ENCODE measurements around the gene DEDD. TPM values are rescaled to one million over a fixed set of nuclear protein-coding genes. Genes with fewer than 3 reads are reported as not detected.

Gene DEDD
- total RNA-seq, 2 experiments from 2014 or later: 38.2 to 40.0 TPM

GRCh38 chr1:161098210-161099068, 34.0 kb downstream of the DEDD start, which contains the start of gene KLHDC9:
KLHDC9 (plus strand) TSS chr1:161098361; CDS start chr1:161098536, 175 bp downstream.
- ChIA-PET POLR2A (interaction anchor here (0.6 to 9.5 kb wide), 16 partner anchors 11 to 254 kb away, joined by 3 to 142 read pairs (median 4); partner anchors contain the start of genes ARHGAP30, F11R, NIT1 and PFDN2), CTCF (interaction anchor here (0.6 to 7.5 kb wide), 28 partner anchors 10 to 429 kb away, joined by 3 to 128 read pairs (median 6); partner anchors contain the start of genes ARHGAP30, DEDD, F11R and ITLN2)
- Mint-ChIP-seq H3K36me3 (ENCODE audit: low read depth) (peaks cover 29% of the 10 kb centered on the region), H3K4me3 (peak within 1 kb of the TSS; percentile 85), H3K27ac (peak within 1 kb of the TSS; percentile 69), H3K4me1 (peaks cover 23% of the 10 kb centered on the region), H3K27me3 (peaks cover 6% of the 10 kb centered on the region), H3K9me3 (no peaks in the 10 kb centered on the region)
- peak; percentile 81 for DNase-seq

DNA sequence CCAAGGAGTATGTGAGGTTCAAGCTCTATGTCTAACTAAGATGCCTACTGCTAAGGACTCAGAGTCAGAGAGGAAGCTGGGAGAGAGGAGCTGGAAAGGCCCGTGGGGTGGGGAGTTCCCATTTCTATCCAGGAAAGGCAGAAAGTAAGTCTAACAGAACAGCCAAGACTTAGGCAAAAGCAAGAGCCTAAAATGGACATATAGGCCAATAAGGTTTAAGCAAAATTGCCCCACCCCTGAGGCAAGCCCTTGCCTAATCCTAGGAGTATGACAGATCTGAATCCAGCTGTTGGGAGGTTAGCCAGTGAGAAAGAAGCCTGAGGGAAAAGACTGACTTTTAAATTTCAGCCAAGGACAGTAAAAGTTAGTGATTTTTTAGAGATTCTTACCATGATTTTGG, 35.9 kb downstream of the DEDD start:
- Mint-ChIP-seq H3K9me3 (no peaks in the 10 kb centered on the region), H3K36me3 (ENCODE audit: low read depth) (peaks cover 24% of the 10 kb centered on the region), H3K4me3 (no peak overlapping the region), H3K4me1 (peaks cover 39% of the 10 kb centered on the region), H3K27ac (no peak overlapping the region), H3K27me3 (peaks cover 6% of the 10 kb centered on the region)
- ChIA-PET CTCF (interaction anchor here (0.6 to 7.5 kb wide), 18 partner anchors 8 to 262 kb away, joined by 3 to 128 read pairs (median 8); partner anchors contain the start of genes ARHGAP30, DEDD, NECTIN4 and NIT1), POLR2A (interaction anchor here (0.9 to 9.5 kb wide), 6 partner anchors 27 to 80 kb away, joined by 3 to 142 read pairs (median 8); partner anchors contain the start of genes ARHGAP30, B4GALT3, F11R and TSTD1)
- DNase-seq: no peak

- POLR2A ChIA-PET: interaction anchor here (7.2 to 9.5 kb wide), 2 partner anchors 27 to 50 kb away, joined by 78 to 142 read pairs; partner anchors contain the start of genes ARHGAP30 and USF1
- H3K4me3 Mint-ChIP-seq: no peak overlapping the region
- H3K27me3 Mint-ChIP-seq: peaks cover 6% of the 10 kb centered on the region
- no peak for DNase-seq
- no peak overlapping the region for H3K27ac Mint-ChIP-seq
- peaks cover 40% of the 10 kb centered on the region for H3K4me1 Mint-ChIP-seq
- CTCF ChIA-PET: interaction anchor here (1.2 to 7.5 kb wide), 10 partner anchors 11 to 102 kb away, joined by 3 to 128 read pairs (median 17); partner anchors contain the start of genes ARHGAP30, DEDD, TSTD1 and USF1
- H3K36me3 Mint-ChIP-seq (ENCODE audit: low read depth): peaks cover 21% of the 10 kb centered on the region
- no peaks in the 10 kb centered on the region for H3K9me3 Mint-ChIP-seq
Measured at GRCh38 chr1:161096015-161096414, 36.5 kb downstream of the DEDD start.

- H3K4me3 Mint-ChIP-seq: no peak overlapping the region
- H3K27ac Mint-ChIP-seq: no peak overlapping the region
- peaks cover 19% of the 10 kb centered on the region for H3K36me3 Mint-ChIP-seq (ENCODE audit: low read depth)
- CTCF ChIA-PET: interaction anchor here (0.7 to 7.5 kb wide), 5 partner anchors 23 to 98 kb away, joined by 4 to 128 read pairs (median 34); partner anchors contain the start of genes ARHGAP30, NIT1, PFDN2 and TSTD1
- H3K9me3 Mint-ChIP-seq: no peaks in the 10 kb centered on the region
- peaks cover 46% of the 10 kb centered on the region for H3K4me1 Mint-ChIP-seq
- POLR2A ChIA-PET: interaction anchor here (1.1 to 9.5 kb wide), 3 partner anchors 9 to 49 kb away, joined by 3 to 142 read pairs (median 78); partner anchors contain the start of genes ARHGAP30 and USF1
- no peak for DNase-seq
- H3K27me3 Mint-ChIP-seq: peaks cover 6% of the 10 kb centered on the region
Measured at GRCh38 chr1:161095230-161095629, 37.2 kb downstream of the DEDD start.

GRCh38 chr1:161094481-161094880, 38.0 kb downstream of the DEDD start:
- Mint-ChIP-seq H3K36me3 (ENCODE audit: low read depth) (peaks cover 13% of the 10 kb centered on the region), H3K9me3 (no peaks in the 10 kb centered on the region), H3K4me3 (no peak overlapping the region), H3K27ac (no peak overlapping the region), H3K4me1 (peaks cover 46% of the 10 kb centered on the region), H3K27me3 (peaks cover 6% of the 10 kb centered on the region)
- no peak for DNase-seq
- ChIA-PET POLR2A (interaction anchor here (0.6 to 9.5 kb wide), 4 partner anchors 9 to 55 kb away, joined by 3 to 142 read pairs (median 40); partner anchors contain the start of genes ARHGAP30 and USF1), CTCF (interaction anchor here (0.7 to 7.5 kb wide), 5 partner anchors 16 to 97 kb away, joined by 3 to 128 read pairs (median 30); partner anchors contain the start of genes ARHGAP30, NIT1, PFDN2 and USF1)

- H3K27me3 Mint-ChIP-seq: peaks cover 6% of the 10 kb centered on the region
- H3K27ac Mint-ChIP-seq: no peak overlapping the region
- ChIA-PET POLR2A (interaction anchor here (0.8 to 9.5 kb wide), 3 partner anchors 20 to 25 kb away, joined by 3 to 142 read pairs (median 4); partner anchors contain the start of genes ARHGAP30, NIT1 and PFDN2), CTCF (interaction anchor here (0.7 to 7.5 kb wide), 4 partner anchors 22 to 139 kb away, joined by 3 to 128 read pairs (median 3); partner anchors contain the start of genes ARHGAP30 and TSTD1)
- no peak overlapping the region for H3K4me3 Mint-ChIP-seq
- H3K36me3 Mint-ChIP-seq (ENCODE audit: low read depth): peaks cover 2% of the 10 kb centered on the region
- H3K4me1 Mint-ChIP-seq: peaks cover 34% of the 10 kb centered on the region
- peak; percentile 27 for DNase-seq
- no peaks in the 10 kb centered on the region for H3K9me3 Mint-ChIP-seq
Measured at GRCh38 chr1:161092621-161093028, 39.8 kb downstream of the DEDD start.

GRCh38 chr1:161091796-161092507, 40.5 kb downstream of the DEDD start:
- POLR2A ChIA-PET: interaction anchor here (0.8 to 1.0 kb wide), 2 partner anchors 20 to 26 kb away, joined by 3 to 4 read pairs; partner anchors contain the start of genes NIT1 and PFDN2
- no peak overlapping the region for H3K27ac Mint-ChIP-seq
- CTCF ChIA-PET: interaction anchor here (0.7 to 7.5 kb wide), 3 partner anchors 21 to 95 kb away, joined by 3 to 128 read pairs (median 3); partner anchors contain the start of genes ARHGAP30 and TSTD1

DNA sequence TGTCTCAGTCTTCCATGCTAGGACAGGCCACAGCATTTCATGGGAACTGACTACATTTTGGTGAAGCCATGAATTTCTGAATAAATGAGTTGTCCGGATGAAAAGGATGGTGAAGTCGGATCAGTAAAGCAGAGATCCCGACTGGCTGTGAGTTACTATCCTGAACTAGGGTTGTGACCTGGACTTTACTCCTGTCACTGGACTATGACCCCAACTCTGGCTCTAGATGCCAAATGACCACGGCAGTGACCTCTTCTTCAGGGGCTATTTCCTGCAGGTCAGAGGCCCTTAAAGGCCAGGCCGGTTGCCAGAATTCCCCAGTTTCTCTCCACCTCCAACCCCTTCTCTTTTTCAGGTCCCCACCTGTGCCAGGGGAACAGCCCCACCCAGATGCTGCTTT, 41.4 kb downstream of the DEDD start:
- Mint-ChIP-seq H3K27ac (no peak overlapping the region), H3K27me3 (peaks cover 6% of the 10 kb centered on the region), H3K9me3 (no peaks in the 10 kb centered on the region), H3K4me3 (no peak overlapping the region), H3K4me1 (peaks cover 23% of the 10 kb centered on the region), H3K36me3 (ENCODE audit: low read depth) (no peaks in the 10 kb centered on the region)
- CTCF ChIA-PET: no interaction called here
- DNase-seq: no peak
- POLR2A ChIA-PET: interaction anchor here (3.3 kb wide), 1 partner anchor 23 kb away, joined by 20 read pairs; the partner anchor contains the start of gene ARHGAP30

More at GRCh38 chr1:161091796-161092507, 40.5 kb downstream of the DEDD start:
- DNase-seq: no peak
- H3K36me3 Mint-ChIP-seq (ENCODE audit: low read depth): no peaks in the 10 kb centered on the region
- peaks cover 28% of the 10 kb centered on the region for H3K4me1 Mint-ChIP-seq
- peaks cover 6% of the 10 kb centered on the region for H3K27me3 Mint-ChIP-seq
- H3K4me3 Mint-ChIP-seq: no peak overlapping the region
- no peaks in the 10 kb centered on the region for H3K9me3 Mint-ChIP-seq

GRCh38 chr1:161090617-161091016, 41.9 kb downstream of the DEDD start:
- Mint-ChIP-seq H3K4me3 (no peak overlapping the region), H3K36me3 (ENCODE audit: low read depth) (no peaks in the 10 kb centered on the region), H3K4me1 (peaks cover 23% of the 10 kb centered on the region), H3K9me3 (no peaks in the 10 kb centered on the region), H3K27ac (no peak overlapping the region), H3K27me3 (peaks cover 6% of the 10 kb centered on the region)
- ChIA-PET CTCF (no interaction called here), POLR2A (interaction anchor here (3.3 kb wide), 1 partner anchor 22 kb away, joined by 20 read pairs; the partner anchor contains the start of gene ARHGAP30)
- DNase-seq: no peak

GRCh38 chr1:161089938-161090337, 42.5 kb downstream of the DEDD start:
- POLR2A ChIA-PET: interaction anchor here (1.3 to 3.3 kb wide), 2 partner anchors 21 to 45 kb away, joined by 5 to 20 read pairs; partner anchors contain the start of genes ARHGAP30 and USF1
- no peak for DNase-seq
- Mint-ChIP-seq H3K4me3 (no peak overlapping the region), H3K27me3 (peaks cover 5% of the 10 kb centered on the region), H3K27ac (no peak overlapping the region), H3K9me3 (no peaks in the 10 kb centered on the region), H3K4me1 (peaks cover 23% of the 10 kb centered on the region), H3K36me3 (ENCODE audit: low read depth) (no peaks in the 10 kb centered on the region)
- CTCF ChIA-PET: no interaction called here

DNA sequence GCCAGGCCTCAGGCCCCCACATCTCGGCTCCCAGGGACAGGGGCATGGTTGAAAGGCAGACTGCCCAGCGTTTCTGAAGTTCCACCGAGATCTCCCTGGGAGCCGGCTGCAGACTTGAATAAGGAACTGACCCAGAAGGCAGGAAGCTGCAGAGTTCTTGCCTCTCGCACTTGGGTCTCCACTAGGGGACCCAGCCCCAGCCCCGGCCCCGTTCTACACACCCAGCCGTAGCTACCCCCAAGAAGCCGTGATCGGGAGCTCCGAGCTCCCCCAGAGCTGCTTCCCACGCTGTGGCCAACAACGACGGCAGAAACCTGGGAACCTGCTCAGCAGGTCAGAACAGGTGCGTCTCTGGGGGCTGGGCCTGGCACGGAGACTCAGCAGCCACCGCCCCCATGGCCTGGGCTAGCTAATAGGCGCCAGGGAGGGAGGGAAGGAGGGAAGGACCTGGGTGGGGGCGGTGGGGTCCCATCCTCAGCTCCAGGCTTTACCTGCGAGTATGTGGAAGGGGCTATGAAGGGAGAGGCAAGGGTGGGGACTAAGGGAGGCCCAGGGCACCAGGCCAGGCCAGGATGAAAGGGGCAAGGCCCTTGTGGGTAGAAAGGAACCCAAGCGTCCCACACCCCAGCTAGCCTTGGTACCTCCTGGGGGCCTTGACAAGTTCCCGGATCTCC, 43.1 kb downstream of the DEDD start, which contains the start of gene NECTIN4:
Gene NECTIN4 (minus strand): TSS at position 308 of the 674 bp plus-strand sequence. CDS start 262 bp downstream, at position 46.
- POLR2A ChIA-PET: interaction anchor here (1.3 to 3.3 kb wide), 2 partner anchors 21 to 44 kb away, joined by 5 to 20 read pairs; partner anchors contain the start of genes ARHGAP30 and USF1
- CTCF ChIA-PET: interaction anchor here (1.9 kb wide), 1 partner anchor 8 kb away, joined by 6 read pairs; the partner anchor contains the start of gene KLHDC9
- H3K27me3 Mint-ChIP-seq: peaks cover 2% of the 10 kb centered on the region
- no peaks in the 10 kb centered on the region for H3K36me3 Mint-ChIP-seq (ENCODE audit: low read depth)
- H3K4me3 Mint-ChIP-seq: no peak within 1 kb of the TSS
- DNase-seq: no peak
- H3K9me3 Mint-ChIP-seq: no peaks in the 10 kb centered on the region
- H3K4me1 Mint-ChIP-seq: peaks cover 23% of the 10 kb centered on the region
- H3K27ac Mint-ChIP-seq: no peak within 1 kb of the TSS
